HepG2 (cell line): ENCODE results near the gene TMEM256. TPM values are rescaled to one million over a fixed set of nuclear protein-coding genes. Genes with fewer than 3 reads are reported as not detected.
A peak's percentile ranks its signal among the peaks of the same experiment; 100 is the strongest.

Source experiments
- CHD2 ChIP-seq: IDR thresholded peaks from 2 replicates; pipeline ENCODE4 v1.6.1; 2011; ENCODE audit warnings: low read depth, low read length, improper control_type of control experiment
- CREM ChIP-seq, 2 experiments: sonication (generic) in 1 of 2; formaldehyde crosslinking in 1 of 2; IDR thresholded peaks; 2 replicates each; pipeline versions ENCODE4 v1.4.0 to v1.6.1; 2016 to 2020; ENCODE audit warnings: antibody characterized with exemption in 1 of 2, mild to moderate bottlenecking in 1 of 2, missing genetic modification reagents in 1 of 2
- DNMT1 ChIP-seq: sonication (generic); formaldehyde crosslinking; IDR thresholded peaks from 2 replicates; pipeline ENCODE4 v1.5.1; 2020; ENCODE audit warnings: mild to moderate bottlenecking, missing genetic modification reagents
- HNF1A ChIP-seq, 2 experiments: sonication (generic) in 1 of 2; formaldehyde crosslinking in 1 of 2; IDR thresholded peaks; 2 replicates each; pipeline versions ENCODE4 v1.4.0 to v1.6.1; 2016 to 2020; ENCODE audit warnings: borderline replicate concordance in 1 of 2, low read depth in 1 of 2, mild to moderate bottlenecking in 1 of 2, missing genetic modification reagents in 1 of 2
- PHF20 ChIP-seq: sonication (generic); formaldehyde crosslinking; IDR thresholded peaks from 2 replicates; pipeline ENCODE4 v1.5.0; 2020; ENCODE audit warnings: mild to moderate bottlenecking, missing genetic modification reagents
- PTBP1 ChIP-seq: fragments of 200-400 bp; formaldehyde crosslinking; IDR thresholded peaks from 2 replicates; pipeline ENCODE4 v1.6.1; 2018; ENCODE audit warnings: low read length, low read depth; ENCODE audit not compliant: poor library complexity, severe bottlenecking
- RAD51 ChIP-seq: fragments of 450-650 bp; IDR thresholded peaks from 2 replicates; pipeline ENCODE4 v1.6.1; 2016; ENCODE audit warnings: borderline replicate concordance
- RBAK ChIP-seq: sonication (generic); formaldehyde crosslinking; IDR thresholded peaks from 2 replicates; pipeline ENCODE4 v1.5.1; 2020; ENCODE audit warnings: mild to moderate bottlenecking, missing genetic modification reagents
- RNF2 ChIP-seq: fragments of 450-650 bp; conservative IDR thresholded peaks from 2 replicates; pipeline ENCODE4 v1.6.1; 2016; ENCODE audit warnings: low read depth
- SUZ12 ChIP-seq: fragments of 150-350 bp; IDR thresholded peaks from 2 replicates; pipeline ENCODE4 v1.6.1; 2014; ENCODE audit warnings: low read depth, low read length
- TCF12 ChIP-seq, 2 experiments: fragments of 450-650 bp in 1 of 2; sonication (generic) in 1 of 2; formaldehyde crosslinking in 1 of 2; IDR thresholded peaks; 2 replicates each; pipeline versions ENCODE4 v1.6.1 to v1.8.0; 2017 to 2022; ENCODE audit warnings: antibody characterized with exemption in 1 of 2, mild to moderate bottlenecking in 1 of 2, missing genetic modification reagents in 1 of 2, moderate library complexity in 1 of 2
- THAP7 ChIP-seq: sonication (generic); formaldehyde crosslinking; IDR thresholded peaks from 2 replicates; pipeline ENCODE4 v1.8.1; 2023; ENCODE audit warnings: mild to moderate bottlenecking, missing genetic modification reagents
- ZNF281 ChIP-seq: sonication (generic); formaldehyde crosslinking; IDR thresholded peaks from 2 replicates; pipeline ENCODE4 v1.4.0; 2020; ENCODE audit warnings: missing genetic modification reagents, borderline replicate concordance
- ZNF460 ChIP-seq: sonication (generic); formaldehyde crosslinking; IDR thresholded peaks from 2 replicates; pipeline ENCODE4 v1.5.1; 2020; ENCODE audit warnings: missing genetic modification reagents, mild to moderate bottlenecking, borderline replicate concordance
- ZNF615 ChIP-seq: sonication (generic); formaldehyde crosslinking; IDR thresholded peaks from 2 replicates; pipeline ENCODE4 v1.5.0; 2020; ENCODE audit warnings: mild to moderate bottlenecking, missing genetic modification reagents, borderline replicate concordance
- ZNF710 ChIP-seq: sonication (generic); formaldehyde crosslinking; IDR thresholded peaks from 2 replicates; pipeline ENCODE4 v1.5.0; 2020; ENCODE audit warnings: mild to moderate bottlenecking, missing genetic modification reagents, borderline replicate concordance
- ZNF850 ChIP-seq: sonication (generic); formaldehyde crosslinking; conservative IDR thresholded peaks from 2 replicates; pipeline ENCODE4 v1.9.0; 2021; ENCODE audit warnings: mild to moderate bottlenecking, missing genetic modification reagents
- polyA plus RNA-seq, 8 experiments: library from polyadenylated mRNA; depleted of rRNA in 3 of 8; stranded (reverse) in 7 of 8; unstranded in 1 of 8; fragments of >200 nt; fragmentation: Illumina TruSeq in 4 of 8; extraction: Trizol in 4 of 8; gene quantifications; 2 replicates each; pipeline versions ENCODE4 v1.2.1 to v1.2.3, GENCODE V29; 2011 to 2016; ENCODE audit warnings: low read depth in 4 of 8, missing spikeins in 1 of 8, mixed read lengths in 1 of 8; ENCODE audit not compliant: insufficient read depth in 1 of 8
- total RNA-seq, 5 experiments: library from RNA; depleted of rRNA; stranded (reverse); fragments of >200 nt; fragmentation: Illumina TruSeq; extraction: Trizol; gene quantifications; 2 replicates each; pipeline ENCODE4 v1.2.3, GENCODE V29; 2016; ENCODE audit warnings: low read depth in 1 of 5

Gene TMEM256
- total and polyA plus RNA-seq, 2 of the 13 experiments (the other 11 are each of a cell fraction or from before 2014, with no cell fraction given), result 231 to 252 TPM

GRCh38 chr17:7444682-7445618, 41.1 kb upstream of the TMEM256 start, which contains the start of gene CHRNB1 (continued):
- TF ChIP-seq TCF12 (IDR thresholded peaks at IDR 0.05), result no peak
- no peak for TF ChIP-seq TCF12 (CRISPR knock-in tag; IDR thresholded peaks at IDR 0.05)
- peak; percentile 70 for TF ChIP-seq ZNF281 (CRISPR knock-in tag)
- no peak for TF ChIP-seq PTBP1
- no peak for TF ChIP-seq DNMT1
- no peak for TF ChIP-seq RAD51
- TF ChIP-seq PHF20 (CRISPR knock-in tag), result no peak
- no peak for TF ChIP-seq HNF1A (IDR thresholded peaks at IDR 0.05; ENCODE audit: low read depth)
- TF ChIP-seq HNF1A (CRISPR knock-in tag; IDR thresholded peaks at IDR 0.05; ENCODE audit: borderline replicate concordance), result peak; percentile 56; the same call in 1 of the 2 replicates
- 0 out of 2 replicates have a peak, but pooled peaks have one; percentile 19 for TF ChIP-seq CREM (IDR thresholded peaks at IDR 0.05)
- TF ChIP-seq CREM (CRISPR knock-in tag; IDR thresholded peaks at IDR 0.05), result no peak
- no peak for TF ChIP-seq ZNF615
- TF ChIP-seq RBAK, result no peak
- no peak; the same call in 1 of the 2 replicates for TF ChIP-seq ZNF850
- TF ChIP-seq RNF2, result no peak
- TF ChIP-seq ZNF710 (CRISPR knock-in tag), result 0 out of 2 replicates have a peak, but pooled peaks have one; percentile 61
- TF ChIP-seq ZNF460, result no peak
- 0 out of 2 replicates have a peak, but pooled peaks have one; percentile 56 for TF ChIP-seq THAP7 (CRISPR knock-in tag)
- TF ChIP-seq CHD2, result no peak
- no peak for TF ChIP-seq SUZ12
